OCI-LY1 (cell line): Measurements from ENCODE around the gene ARRDC2.

Experiments used
- EZH2 ChIP-seq: fragments of 200-600 bp; sonication (generic), shearing (Covaris generic); IDR thresholded peaks from 2 replicates; pipeline ENCODE4 v1.8.0; 2017; ENCODE audit warnings: borderline replicate concordance, mixed run types, mild to moderate bottlenecking, antibody characterized with exemption, low read length, moderate library complexity, mixed read lengths
- TF ChIP-seq, protein P1 (sequence below): fragments of 200-600 bp; sonication (generic), shearing (Covaris generic); IDR thresholded peaks from 2 replicates; pipeline ENCODE4 v1.5.1; 2017; ENCODE audit warnings: mild to moderate bottlenecking, antibody characterized with exemption, low read length, moderate library complexity, mixed read lengths

GRCh38 chr19:18063463-18063862 lies 55.5 kb downstream of the ARRDC2 start:
- TF ChIP-seq, protein P1, sequence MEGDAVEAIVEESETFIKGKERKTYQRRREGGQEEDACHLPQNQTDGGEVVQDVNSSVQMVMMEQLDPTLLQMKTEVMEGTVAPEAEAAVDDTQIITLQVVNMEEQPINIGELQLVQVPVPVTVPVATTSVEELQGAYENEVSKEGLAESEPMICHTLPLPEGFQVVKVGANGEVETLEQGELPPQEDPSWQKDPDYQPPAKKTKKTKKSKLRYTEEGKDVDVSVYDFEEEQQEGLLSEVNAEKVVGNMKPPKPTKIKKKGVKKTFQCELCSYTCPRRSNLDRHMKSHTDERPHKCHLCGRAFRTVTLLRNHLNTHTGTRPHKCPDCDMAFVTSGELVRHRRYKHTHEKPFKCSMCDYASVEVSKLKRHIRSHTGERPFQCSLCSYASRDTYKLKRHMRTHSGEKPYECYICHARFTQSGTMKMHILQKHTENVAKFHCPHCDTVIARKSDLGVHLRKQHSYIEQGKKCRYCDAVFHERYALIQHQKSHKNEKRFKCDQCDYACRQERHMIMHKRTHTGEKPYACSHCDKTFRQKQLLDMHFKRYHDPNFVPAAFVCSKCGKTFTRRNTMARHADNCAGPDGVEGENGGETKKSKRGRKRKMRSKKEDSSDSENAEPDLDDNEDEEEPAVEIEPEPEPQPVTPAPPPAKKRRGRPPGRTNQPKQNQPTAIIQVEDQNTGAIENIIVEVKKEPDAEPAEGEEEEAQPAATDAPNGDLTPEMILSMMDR = no peak; the same call in 1 of the 2 replicates
- no peak for TF ChIP-seq EZH2
